A549 (cell line): Measurements from ENCODE around the gene COQ9. TPM values are rescaled to one million over a fixed set of nuclear protein-coding genes. Genes with fewer than 3 reads are reported as not detected.
A peak's percentile ranks its signal among the peaks of the same experiment; 100 is the strongest.

ENCODE experiments used
- ATAC-seq, 2 experiments: fragments of 200-7000 bp in 1 of 2; fragments of >200 bp in 1 of 2; cut with Nextera tagmentation in 1 of 2; cut with Tn5 transposase in 1 of 2; 3 replicates each; pipeline versions ENCODE4 v1.8.0 to v1.9.1; 2018 to 2020; ENCODE audit warnings: mild to moderate bottlenecking in 1 of 2, moderate library complexity in 1 of 2
- CTCF ChIA-PET: fragments of 300-600 bp; sonication (Branson Sonifier 250); formaldehyde crosslinking; extraction: SDS; loops from one replicate; lab custom pipeline; 2021; ENCODE audit warnings: antibody characterized with exemption, inconsistent platforms; lab: Yijun Ruan, JAX
- POLR2A ChIA-PET: fragments of 350-600 bp; formaldehyde crosslinking; extraction: SDS; loops from one replicate; lab custom pipeline; 2021; ENCODE audit warnings: antibody characterized with exemption, inconsistent platforms; lab: Yijun Ruan, JAX
- DNase-seq, 2 experiments: peaks; one replicate each; pipeline versions ENCODE4 v3.0.0 to v3.0.0-alpha.2; 2011 to 2016; ENCODE audit warnings: low read depth in 1 of 2, low spot score in 1 of 2
- FAIRE-seq: peaks from 2 replicates; lab custom pipeline; 2011; peaks lifted over from hg19 to GRCh38; lab: Jason Lieb, UNC
- H3K27ac ChIP-seq, 2 experiments: fragments of >200 bp; sonication (Bioruptor Twin); formaldehyde crosslinking; 3 replicates each; pipeline ENCODE4 v1.5.1; 2016 to 2017
- H3K4me1 ChIP-seq: fragments of >200 bp; sonication (Bioruptor Twin); formaldehyde crosslinking; 3 replicates; pipeline ENCODE4 v1.6.1; 2016
- H3K4me2 ChIP-seq: fragments of >200 bp; sonication (Bioruptor Twin); formaldehyde crosslinking; 3 replicates; pipeline ENCODE4 v1.6.1; 2016
- H3K4me3 ChIP-seq: fragments of >200 bp; sonication (Bioruptor Twin); formaldehyde crosslinking; 3 replicates; pipeline ENCODE4 v1.5.1; 2016
- H3K9me3 ChIP-seq: fragments of >200 bp; sonication (Bioruptor Twin); formaldehyde crosslinking; 3 replicates; pipeline ENCODE4 v1.6.1; 2016
- BHLHE40 ChIP-seq: IDR thresholded peaks from 2 replicates; pipeline ENCODE4 v1.6.1; 2012; ENCODE audit warnings: low read depth, low read length, inconsistent platforms
- CEBPB ChIP-seq, 2 experiments: fragments of >200 bp in 1 of 2; sonication (Bioruptor Twin) in 1 of 2; formaldehyde crosslinking in 1 of 2; IDR thresholded peaks; 2 replicates each; pipeline ENCODE4 v1.6.1; 2012 to 2016
- EP300 ChIP-seq, 2 experiments: fragments of >200 bp; sonication (Bioruptor Twin); formaldehyde crosslinking; IDR thresholded peaks; 2 replicates in 1 of 2; 3 replicates in 1 of 2; pipeline ENCODE4 v1.6.1; 2016 to 2017
- FOSB ChIP-seq: fragments of 250-450 bp; sonication (Bioruptor Pico); IDR thresholded peaks from 2 replicates; pipeline ENCODE4 v1.5.0; 2020; ENCODE audit warnings: mild to moderate bottlenecking, moderate library complexity
- FOSL2 ChIP-seq, 2 experiments: fragments of 450-650 bp in 1 of 2; fragments of >200 bp in 1 of 2; sonication (Bioruptor Twin) in 1 of 2; formaldehyde crosslinking; IDR thresholded peaks; 2 replicates each; pipeline versions ENCODE4 v1.5.0 to v1.6.1; 2016 to 2020; ENCODE audit warnings: mild to moderate bottlenecking in 1 of 2, moderate library complexity in 1 of 2
- FOXS1 ChIP-seq: fragments of 250-450 bp; sonication (Bioruptor Pico); IDR thresholded peaks from 2 replicates; pipeline ENCODE4 v1.5.0; 2020; ENCODE audit warnings: mild to moderate bottlenecking, moderate library complexity
- GATA3 ChIP-seq: IDR thresholded peaks from 2 replicates; pipeline ENCODE4 v1.6.1; 2012; ENCODE audit warnings: borderline replicate concordance
- HDAC2 ChIP-seq: fragments of 200-600 bp; sonication (generic); IDR thresholded peaks from 2 replicates; pipeline ENCODE4 v1.6.1; 2016
- HES2 ChIP-seq: fragments of >200 bp; sonication (Bioruptor Twin); formaldehyde crosslinking; IDR thresholded peaks from 2 replicates; pipeline ENCODE4 v1.6.1; 2016
- HMGXB4 ChIP-seq: fragments of 250-450 bp; sonication (Bioruptor Pico); IDR thresholded peaks from 2 replicates; pipeline ENCODE4 v1.5.0; 2021; ENCODE audit warnings: mild to moderate bottlenecking, moderate library complexity, borderline replicate concordance
- HOXA7 ChIP-seq: fragments of 250-450 bp; sonication (Bioruptor Pico); IDR thresholded peaks from 2 replicates; pipeline ENCODE4 v1.5.0; 2020; ENCODE audit warnings: mild to moderate bottlenecking, moderate library complexity
- HOXB5 ChIP-seq: fragments of 250-450 bp; sonication (Bioruptor Pico); IDR thresholded peaks from 2 replicates; pipeline ENCODE4 v1.5.0; 2020; ENCODE audit warnings: mild to moderate bottlenecking, moderate library complexity
- JUNB ChIP-seq: fragments of >200 bp; sonication (Bioruptor Twin); formaldehyde crosslinking; IDR thresholded peaks from 2 replicates; pipeline ENCODE4 v1.6.1; 2016
- KDM1A ChIP-seq: fragments of 200-600 bp; sonication (generic); IDR thresholded peaks from 2 replicates; pipeline ENCODE4 v1.6.1; 2016; ENCODE audit warnings: low read depth, mild to moderate bottlenecking
- MAFK ChIP-seq: fragments of 450-650 bp; IDR thresholded peaks from 2 replicates; pipeline ENCODE4 v1.6.1; 2014; ENCODE audit not compliant: partially characterized antibody
- MAZ ChIP-seq: fragments of 150-350 bp; IDR thresholded peaks from 2 replicates; pipeline ENCODE4 v1.6.1; 2014; ENCODE audit warnings: antibody characterized with exemption, low read depth, low read length, borderline replicate concordance
- MYC ChIP-seq: IDR thresholded peaks from 2 replicates; pipeline ENCODE4 v1.6.1; 2012; ENCODE audit warnings: mild to moderate bottlenecking, inconsistent platforms, low read length, improper control_type of control experiment, borderline replicate concordance
- NFE2L2 ChIP-seq: fragments of 150-350 bp; conservative IDR thresholded peaks from 2 replicates; pipeline ENCODE4 v1.6.1; 2014; ENCODE audit warnings: low read length
- NPAS2 ChIP-seq: fragments of 250-450 bp; sonication (Bioruptor Pico); IDR thresholded peaks from 2 replicates; pipeline ENCODE4 v1.8.0; 2022; ENCODE audit warnings: mild to moderate bottlenecking, moderate library complexity, borderline replicate concordance
- NR3C1 ChIP-seq: fragments of >200 bp; sonication (Bioruptor Twin); formaldehyde crosslinking; IDR thresholded peaks from 3 replicates; pipeline ENCODE4 v1.6.1; 2017
- PHF8 ChIP-seq: fragments of 200-600 bp; sonication (generic); IDR thresholded peaks from 2 replicates; pipeline ENCODE4 v1.6.1; 2016; ENCODE audit warnings: low read depth, mild to moderate bottlenecking, antibody characterized with exemption, moderate library complexity, borderline replicate concordance
- POLR2A ChIP-seq: IDR thresholded peaks from 2 replicates; pipeline ENCODE4 v1.6.1; 2012; ENCODE audit warnings: mild to moderate bottlenecking, low read length
- POLR2AphosphoS2 ChIP-seq: conservative IDR thresholded peaks from 2 replicates; pipeline ENCODE4 v1.6.1; 2012; ENCODE audit warnings: low read length, improper control_type of control experiment, inconsistent platforms
- RAD21 ChIP-seq, 2 experiments: fragments of >200 bp in 1 of 2; sonication (Bioruptor Twin) in 1 of 2; formaldehyde crosslinking in 1 of 2; IDR thresholded peaks in 1 of 2; conservative IDR thresholded peaks in 1 of 2; 2 replicates in 1 of 2; 3 replicates in 1 of 2; pipeline ENCODE4 v1.6.1; 2012 to 2018; ENCODE audit warnings: inconsistent platforms in 1 of 2
- RARB ChIP-seq: fragments of 250-450 bp; sonication (Bioruptor Pico); IDR thresholded peaks from 2 replicates; pipeline ENCODE4 v1.8.0; 2021; ENCODE audit warnings: mild to moderate bottlenecking, moderate library complexity
- RCOR1 ChIP-seq: fragments of 150-350 bp; IDR thresholded peaks from 2 replicates; pipeline ENCODE4 v1.6.1; 2014; ENCODE audit warnings: antibody characterized with exemption, low read length, low read depth
- RFX5 ChIP-seq: fragments of 450-650 bp; IDR thresholded peaks from 2 replicates; pipeline ENCODE4 v1.7.1; 2014; ENCODE audit warnings: antibody characterized with exemption, mild to moderate bottlenecking, moderate library complexity
- SMC3 ChIP-seq: fragments of >200 bp; sonication (Bioruptor Twin); formaldehyde crosslinking; IDR thresholded peaks from 3 replicates; pipeline ENCODE4 v1.6.1; 2018; ENCODE audit warnings: inconsistent platforms
- TP53 ChIP-seq: fragments of 250-450 bp; sonication (Bioruptor Pico); IDR thresholded peaks from 2 replicates; pipeline ENCODE4 v1.5.0; 2021; ENCODE audit warnings: mild to moderate bottlenecking, moderate library complexity
- ZC3H11A ChIP-seq: fragments of 450-650 bp; IDR thresholded peaks from 2 replicates; pipeline ENCODE4 v1.6.1; 2014; ENCODE audit warnings: antibody characterized with exemption, mild to moderate bottlenecking
- ZFP36 ChIP-seq: fragments of 450-650 bp; IDR thresholded peaks from 2 replicates; pipeline ENCODE4 v1.6.1; 2014; ENCODE audit warnings: borderline replicate concordance; ENCODE audit not compliant: partially characterized antibody
- WGBS: methylation state at CpG from one replicate; pipeline ENCODE4 v1.1.6; 2017; ENCODE audit errors: missing lambda C conversion rate; 5-methylcytosine and 5-hydroxymethylcytosine counted together
- polyA minus RNA-seq: library from RNA; depleted of rRNA, polyadenylated mRNA; stranded (reverse); fragments of >200 nt; gene quantifications from 2 replicates; pipeline ENCODE4 v1.2.3, GENCODE V29; 2011; rRNA and poly(A)+ RNA removed
- polyA plus RNA-seq, 4 experiments: library from polyadenylated mRNA; depleted of rRNA in 3 of 4; stranded (reverse); fragments of >200 nt; fragmentation: RNase III in 1 of 4; extraction: RNeasy Plus Mini Kit Qiagen cat#74134 plus additional on column Dnase treatment in 1 of 4; gene quantifications; 2 replicates in 3 of 4; 3 replicates in 1 of 4; pipeline ENCODE4 v1.2.3, GENCODE V29; 2011 to 2017
- TF ChIP-seq, protein P1 (sequence below): IDR thresholded peaks from 2 replicates; pipeline ENCODE4 v1.6.1; 2012; ENCODE audit warnings: low read depth, borderline replicate concordance
- TF ChIP-seq, protein P2 (sequence below): fragments of >200 bp; sonication (Bioruptor Twin); formaldehyde crosslinking; IDR thresholded peaks from 3 replicates; pipeline ENCODE4 v1.6.1; 2016
- TF ChIP-seq, protein P3 (sequence below): IDR thresholded peaks from 2 replicates; pipeline ENCODE4 v1.6.1; 2012
- TF ChIP-seq, protein P4 (sequence below): fragments of 450-650 bp; IDR thresholded peaks from 2 replicates; pipeline ENCODE4 v1.6.1; 2014; ENCODE audit warnings: antibody characterized with exemption

Gene COQ9, protein sequence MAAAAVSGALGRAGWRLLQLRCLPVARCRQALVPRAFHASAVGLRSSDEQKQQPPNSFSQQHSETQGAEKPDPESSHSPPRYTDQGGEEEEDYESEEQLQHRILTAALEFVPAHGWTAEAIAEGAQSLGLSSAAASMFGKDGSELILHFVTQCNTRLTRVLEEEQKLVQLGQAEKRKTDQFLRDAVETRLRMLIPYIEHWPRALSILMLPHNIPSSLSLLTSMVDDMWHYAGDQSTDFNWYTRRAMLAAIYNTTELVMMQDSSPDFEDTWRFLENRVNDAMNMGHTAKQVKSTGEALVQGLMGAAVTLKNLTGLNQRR
- polyA plus RNA-seq (2011; rRNA removed) (109 and 130 TPM in 2 replicates), polyA plus RNA-seq (2017; fragmentation: RNase III; extraction: RNeasy Plus Mini Kit Qiagen cat#74134 plus additional on column Dnase treatment) (46.2 to 48.0 TPM (median 47.2 TPM) in 3 replicates), polyA minus RNA-seq (81.0 and 97.4 TPM in 2 replicates)
- polyA plus RNA-seq (2012; cell fraction: cytosol; rRNA removed) = 91.1 and 99.7 TPM in 2 replicates
- 90.2 and 108 TPM in 2 replicates for polyA plus RNA-seq (2012; cell fraction: nucleus; rRNA removed)

DNA sequence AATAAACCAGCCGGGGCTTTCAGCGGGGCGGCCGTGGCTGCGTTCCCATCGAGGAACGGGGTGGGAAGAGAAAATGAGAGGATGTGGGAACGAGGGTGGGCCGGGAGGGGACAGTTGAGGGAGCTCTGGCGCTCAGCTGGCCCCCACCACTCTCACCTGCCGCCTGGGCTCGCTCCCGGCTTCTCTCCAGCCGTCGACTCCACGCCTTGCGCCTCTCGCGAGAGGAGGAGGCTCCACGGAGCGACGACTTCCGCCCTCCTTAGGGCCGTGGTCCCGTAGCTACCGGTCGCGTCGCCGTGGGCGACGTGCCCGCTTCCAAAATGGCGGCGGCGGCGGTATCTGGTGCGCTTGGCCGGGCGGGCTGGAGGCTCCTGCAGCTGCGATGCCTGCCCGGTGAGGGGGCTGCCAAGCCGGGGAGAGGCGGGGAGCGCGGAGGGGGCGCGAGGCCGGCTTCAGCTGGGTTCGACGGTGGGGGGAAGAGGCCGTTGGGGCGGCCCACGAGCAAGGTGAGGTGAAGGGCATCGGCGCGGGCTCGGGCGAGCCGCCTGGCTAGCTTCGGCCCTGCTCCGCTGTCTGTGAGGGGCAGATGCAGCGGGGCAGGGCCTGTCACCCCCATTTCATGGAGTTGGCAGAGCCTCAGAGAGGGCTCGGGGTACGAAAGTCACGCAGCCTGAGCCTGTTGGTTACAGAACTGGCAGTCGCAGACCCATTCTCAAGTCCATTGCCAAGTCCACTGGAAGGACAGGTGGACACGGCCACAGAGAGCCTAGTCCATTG, at the start of gene COQ9, which contains the start of gene CIAPIN1:
TSS of gene COQ9 (plus strand) at position 294 of the 777 bp plus-strand sequence. CDS start at position 321, 27 bp downstream.
TSS of gene CIAPIN1 (minus strand) at position 200 of the 777 bp plus-strand sequence. CDS start 6,457 bp downstream, outside the sequence.
- FAIRE-seq = no peak
- peak; percentile 89 to 93 for DNase-seq
- Histone ChIP-seq H3K4me1 (peaks cover 27% of the 10 kb centered on the region), H3K27ac (peak within 1 kb of the TSS; percentile 99), H3K9me3 (no peaks in the 10 kb centered on the region), H3K4me3 (peak within 1 kb of the TSS; percentile 96), H3K4me2 (peak within 1 kb of the TSS; percentile 97)
- peak; percentile 100 for ATAC-seq
- CTCF ChIA-PET = interaction anchor here (0.7 to 3.3 kb wide), 12 partner anchors 8 to 147 kb away, joined by 3 to 20 read pairs (median 4); partner anchors contain the start of gene POLR2C
- POLR2A ChIA-PET = interaction anchor here (0.8 to 1.9 kb wide), 18 partner anchors 9 to 261 kb away, joined by 3 to 21 read pairs (median 4); partner anchors contain the start of genes POLR2C, PSME3IP1 and RSPRY1
- WGBS = under 1% methylated on average over 16 of the region's 68 CpGs
- TF ChIP-seq HOXA7 (CRISPR knock-in tag) (no peak), MAZ (no peak), PHF8 (peak; percentile 82), CEBPB (IDR thresholded peaks at IDR 0.05) (no peak), NFE2L2 (no peak), FOSB (CRISPR knock-in tag) (no peak), RFX5 (no peak), TP53 (CRISPR knock-in tag) (0 out of 2 replicates have a peak, but pooled peaks have one; percentile 12), HDAC2 (no peak), KDM1A (no peak), EP300 (IDR thresholded peaks at IDR 0.05) (no peak), RARB (CRISPR knock-in tag) (no peak), POLR2A (peak; percentile 83), MYC (no peak), JUNB (no peak), ZFP36 (no peak), GATA3 (peak; percentile 65), MAFK (no peak), SMC3 (no peak), FOXS1 (CRISPR knock-in tag) (no peak), ZC3H11A (no peak), HMGXB4 (CRISPR knock-in tag) (no peak), RCOR1 (no peak), RAD21 (conservative IDR thresholded peaks at IDR 0.05 in 1 of 2, IDR thresholded peaks at IDR 0.05 in 1 of 2) (0 out of 5 replicates have a peak, but pooled peaks of 1 of the 2 experiments have one; percentile 10), POLR2AphosphoS2 (no peak), BHLHE40 (no peak), HES2 (no peak), HOXB5 (no peak), NPAS2 (CRISPR knock-in tag) (no peak), FOSL2 (IDR thresholded peaks at IDR 0.05) (no peak), FOSL2 (CRISPR knock-in tag; IDR thresholded peaks at IDR 0.05) (no peak), NR3C1 (no peak)
- TF ChIP-seq, protein P1, sequence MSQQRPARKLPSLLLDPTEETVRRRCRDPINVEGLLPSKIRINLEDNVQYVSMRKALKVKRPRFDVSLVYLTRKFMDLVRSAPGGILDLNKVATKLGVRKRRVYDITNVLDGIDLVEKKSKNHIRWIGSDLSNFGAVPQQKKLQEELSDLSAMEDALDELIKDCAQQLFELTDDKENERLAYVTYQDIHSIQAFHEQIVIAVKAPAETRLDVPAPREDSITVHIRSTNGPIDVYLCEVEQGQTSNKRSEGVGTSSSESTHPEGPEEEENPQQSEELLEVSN = peak; percentile 53; the same call in 1 of the 2 replicates
- TF ChIP-seq, protein P2, sequence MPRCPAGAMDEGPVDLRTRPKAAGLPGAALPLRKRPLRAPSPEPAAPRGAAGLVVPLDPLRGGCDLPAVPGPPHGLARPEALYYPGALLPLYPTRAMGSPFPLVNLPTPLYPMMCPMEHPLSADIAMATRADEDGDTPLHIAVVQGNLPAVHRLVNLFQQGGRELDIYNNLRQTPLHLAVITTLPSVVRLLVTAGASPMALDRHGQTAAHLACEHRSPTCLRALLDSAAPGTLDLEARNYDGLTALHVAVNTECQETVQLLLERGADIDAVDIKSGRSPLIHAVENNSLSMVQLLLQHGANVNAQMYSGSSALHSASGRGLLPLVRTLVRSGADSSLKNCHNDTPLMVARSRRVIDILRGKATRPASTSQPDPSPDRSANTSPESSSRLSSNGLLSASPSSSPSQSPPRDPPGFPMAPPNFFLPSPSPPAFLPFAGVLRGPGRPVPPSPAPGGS = peak; percentile 88; the same call in 2 of the 3 replicates
- TF ChIP-seq, protein P3, sequence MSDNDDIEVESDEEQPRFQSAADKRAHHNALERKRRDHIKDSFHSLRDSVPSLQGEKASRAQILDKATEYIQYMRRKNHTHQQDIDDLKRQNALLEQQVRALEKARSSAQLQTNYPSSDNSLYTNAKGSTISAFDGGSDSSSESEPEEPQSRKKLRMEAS = peak; percentile 87
- TF ChIP-seq, protein P4, sequence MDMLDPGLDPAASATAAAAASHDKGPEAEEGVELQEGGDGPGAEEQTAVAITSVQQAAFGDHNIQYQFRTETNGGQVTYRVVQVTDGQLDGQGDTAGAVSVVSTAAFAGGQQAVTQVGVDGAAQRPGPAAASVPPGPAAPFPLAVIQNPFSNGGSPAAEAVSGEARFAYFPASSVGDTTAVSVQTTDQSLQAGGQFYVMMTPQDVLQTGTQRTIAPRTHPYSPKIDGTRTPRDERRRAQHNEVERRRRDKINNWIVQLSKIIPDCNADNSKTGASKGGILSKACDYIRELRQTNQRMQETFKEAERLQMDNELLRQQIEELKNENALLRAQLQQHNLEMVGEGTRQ = no peak
